K562 (cell line): Measurements from ENCODE around the gene PRLHR. TPM values are rescaled to one million over a fixed set of nuclear protein-coding genes. Genes with fewer than 3 reads are reported as not detected.

Source experiments
- ADNP ChIP-seq: fragments of 200-800 bp; sonication (Bioruptor generic); IDR thresholded peaks from 2 replicates; pipeline ENCODE4 v1.6.1; 2016; ENCODE audit warnings: missing genetic modification characterization, missing compliant biosample characterization
- BRD9 ChIP-seq: fragments of 450-650 bp; IDR thresholded peaks from 2 replicates; pipeline ENCODE4 v1.6.1; 2018; ENCODE audit warnings: low read depth; ENCODE audit not compliant: partially characterized antibody
- HEY1 ChIP-seq: fragments of 250-450 bp; sonication (Bioruptor Pico); IDR thresholded peaks from 2 replicates; pipeline ENCODE4 v1.5.0; 2020; ENCODE audit warnings: mild to moderate bottlenecking, moderate library complexity, borderline replicate concordance
- JUND ChIP-seq, 2 experiments: IDR thresholded peaks; 2 replicates in 1 of 2; 3 replicates in 1 of 2; pipeline ENCODE4 v1.6.1; 2011; ENCODE audit warnings: borderline replicate concordance in 2 of 2, low read depth in 2 of 2, low read length in 2 of 2, improper control_type of control experiment in 1 of 2, missing biosample characterization in 1 of 2, missing genetic modification characterization in 1 of 2, missing genetic modification reagents in 1 of 2
- RAD21 ChIP-seq, 2 experiments: fragments of 250-450 bp in 1 of 2; fragments of 450-650 bp in 1 of 2; sonication (Bioruptor Pico) in 1 of 2; formaldehyde crosslinking in 1 of 2; IDR thresholded peaks in 1 of 2; conservative IDR thresholded peaks in 1 of 2; 2 replicates each; pipeline versions ENCODE4 v1.4.0 to v1.8.0; 2020 to 2022; ENCODE audit warnings: mild to moderate bottlenecking in 2 of 2, moderate library complexity in 1 of 2
- REST ChIP-seq, 2 experiments: fragments of 450-650 bp; formaldehyde crosslinking in 1 of 2; IDR thresholded peaks; 2 replicates each; pipeline versions ENCODE4 v1.4.0 to v1.6.1; 2014 to 2020; ENCODE audit warnings: mild to moderate bottlenecking in 2 of 2, borderline replicate concordance in 1 of 2, low read depth in 1 of 2
- SIX5 ChIP-seq, 2 experiments: IDR thresholded peaks; 2 replicates each; pipeline ENCODE4 v1.6.1; 2011; ENCODE audit warnings: low read length in 2 of 2, borderline replicate concordance in 1 of 2, low read depth in 1 of 2, mild to moderate bottlenecking in 1 of 2, moderate library complexity in 1 of 2; ENCODE audit not compliant: insufficient read depth in 1 of 2
- STAG1 ChIP-seq: sonication (generic); formaldehyde crosslinking; IDR thresholded peaks from 2 replicates; pipeline ENCODE4 v1.5.0; 2020; ENCODE audit warnings: missing genetic modification reagents, borderline replicate concordance
- ZNF57 ChIP-seq: fragments of 450-650 bp; formaldehyde crosslinking; IDR thresholded peaks from 2 replicates; pipeline ENCODE4 v1.4.0; 2020; ENCODE audit warnings: mild to moderate bottlenecking, moderate library complexity
- polyA plus RNA-seq, 8 experiments: library from polyadenylated mRNA; depleted of rRNA in 4 of 8; stranded (reverse) in 5 of 8; unstranded in 3 of 8; fragments of >200 nt; fragmentation: Nextera tagmentation in 2 of 8; fragmentation: Illumina TruSeq in 1 of 8; extraction: Ambion mirVana in 2 of 8; extraction: Trizol in 1 of 8; gene quantifications; 2 replicates each; pipeline versions ENCODE4 v1.2.1 to v1.2.3, GENCODE V29; 2011 to 2014; ENCODE audit warnings: inconsistent platforms in 1 of 8, missing spikeins in 1 of 8
- total RNA-seq, 7 experiments: library from RNA; depleted of rRNA in 6 of 7; stranded (reverse); fragments of >200 nt in 6 of 7; fragmentation: Illumina TruSeq in 2 of 7; extraction: Trizol in 2 of 7; gene quantifications; 2 replicates each; pipeline versions ENCODE4 v1.2.1 to v1.2.3, GENCODE V29; 2011 to 2021; ENCODE audit warnings: low replicate concordance in 1 of 7

PRLHR gene
- total and polyA plus RNA-seq, 9 of the 15 experiments (the other 6 are each of a cell fraction or from before 2014, with no cell fraction given) = not detected

GRCh38 chr10:118543714-118544400 is 51.6 kb downstream of the PRLHR start (continued):
- no peak for TF ChIP-seq SIX5 (IDR thresholded peaks at IDR 0.05; ENCODE audit: borderline replicate concordance in 1 of 2, insufficient read depth in 1 of 2, low read depth in 1 of 2, low read length in 2 of 2)
- peak; percentile 72 to 82 for TF ChIP-seq RAD21 (CRISPR knock-in tag; conservative IDR thresholded peaks at IDR 0.05 in 1 of 2, IDR thresholded peaks at IDR 0.05 in 1 of 2)
- no peak for TF ChIP-seq ZNF57 (CRISPR knock-in tag)
- TF ChIP-seq HEY1 = no peak
- peak; percentile 10; the same call in 1 of the 2 replicates for TF ChIP-seq JUND (IDR thresholded peaks at IDR 0.05; ENCODE audit: borderline replicate concordance, low read depth, low read length)
- TF ChIP-seq JUND (tag; IDR thresholded peaks at IDR 0.05; ENCODE audit: borderline replicate concordance, low read depth, low read length) = no peak
- TF ChIP-seq REST (IDR thresholded peaks at IDR 0.05; ENCODE audit: borderline replicate concordance) = peak; percentile 51; the same call in 1 of the 2 replicates
- TF ChIP-seq REST (CRISPR knock-in tag; IDR thresholded peaks at IDR 0.05; ENCODE audit: low read depth) = no peak
- peak; percentile 26; the same call in 1 of the 2 replicates for TF ChIP-seq STAG1 (CRISPR knock-in tag)
- no peak for TF ChIP-seq BRD9
- no peak for TF ChIP-seq ADNP (tag)
- TF ChIP-seq, all 486 proteins: peak for 8
